GM23338 (cell line): ENCODE measurements around the gene GGA2. TPM values are rescaled to one million over a fixed set of nuclear protein-coding genes. Genes with fewer than 3 reads are reported as not detected.

Experiments
- ATAC-seq: fragments of 200-7000 bp; cut with Tn5 transposase; 3 replicates; pipeline ENCODE4 v1.9.1; 2020
- DNase-seq: peaks from one replicate; pipeline ENCODE4 v3.0.0-alpha.2; 2015; ENCODE audit warnings: low spot score
- H2AFZ ChIP-seq: fragments of 200-600 bp; sonication (generic); 2 replicates; pipeline ENCODE4 v1.8.0; 2016; ENCODE audit warnings: antibody characterized with exemption, mild to moderate bottlenecking, moderate library complexity
- H3F3A ChIP-seq: fragments of 200-600 bp; sonication (generic); replicated peaks from 2 replicates; pipeline ENCODE4 v1.8.0; 2017; ENCODE audit warnings: antibody characterized with exemption, mixed run types, low read depth
- H3K27ac ChIP-seq: fragments of 200-600 bp; sonication (generic); 2 replicates; pipeline ENCODE4 v1.6.1; 2016; ENCODE audit warnings: low read depth
- H3K27me3 ChIP-seq: fragments of 200-600 bp; sonication (generic); 2 replicates; pipeline ENCODE4 v1.8.0; 2016; ENCODE audit warnings: mild to moderate bottlenecking, mixed run types, moderate library complexity; ENCODE audit not compliant: insufficient read depth
- H3K36me3 ChIP-seq: fragments of 200-600 bp; sonication (generic); 2 replicates; pipeline ENCODE4 v1.8.0; 2016; ENCODE audit warnings: mild to moderate bottlenecking; ENCODE audit not compliant: insufficient read depth
- H3K4me1 ChIP-seq: fragments of 200-600 bp; sonication (generic); 2 replicates; pipeline ENCODE4 v1.8.0; 2016; ENCODE audit warnings: mild to moderate bottlenecking, moderate library complexity; ENCODE audit not compliant: insufficient read depth
- H3K4me2 ChIP-seq: fragments of 200-600 bp; sonication (generic); 2 replicates; pipeline ENCODE4 v1.7.1; 2017; ENCODE audit warnings: mixed run types
- H3K4me3 ChIP-seq: fragments of 200-600 bp; sonication (generic); 2 replicates; pipeline ENCODE4 v1.6.1; 2016; ENCODE audit warnings: mixed run types
- H3K79me2 ChIP-seq: fragments of 200-600 bp; sonication (generic); replicated peaks from 2 replicates; pipeline ENCODE4 v1.8.0; 2017; ENCODE audit warnings: mild to moderate bottlenecking; ENCODE audit not compliant: insufficient read depth
- H3K9me2 ChIP-seq: fragments of 200-600 bp; sonication (generic); 2 replicates; pipeline ENCODE4 v1.8.0; 2017; ENCODE audit not compliant: insufficient read depth
- H4K20me1 ChIP-seq: fragments of 200-600 bp; sonication (generic); replicated peaks from 2 replicates; pipeline ENCODE4 v1.8.0; 2017; ENCODE audit warnings: mild to moderate bottlenecking; ENCODE audit not compliant: insufficient read depth
- H3K27ac Mint-ChIP-seq: 2 replicates; pipeline ENCODE4 v1.8.0; 2020; ENCODE audit warnings: inconsistent platforms, mild to moderate bottlenecking, moderate library complexity, mixed read lengths
- H3K27me3 Mint-ChIP-seq: 3 replicates; pipeline ENCODE4 v1.8.0; 2022; ENCODE audit warnings: low read depth, mild to moderate bottlenecking, moderate library complexity, mixed read lengths, inconsistent platforms; ENCODE audit not compliant: insufficient read depth, poor library complexity
- H3K36me3 Mint-ChIP-seq: 3 replicates; pipeline ENCODE4 v1.8.0; 2021; ENCODE audit warnings: low read depth, mild to moderate bottlenecking, inconsistent platforms, moderate library complexity, mixed read lengths
- H3K4me1 Mint-ChIP-seq: 3 replicates; pipeline ENCODE4 v1.8.0; 2020; ENCODE audit warnings: mild to moderate bottlenecking, inconsistent platforms, mixed read lengths
- H3K4me3 Mint-ChIP-seq: 3 replicates; pipeline ENCODE4 v1.8.0; 2021; ENCODE audit warnings: moderate library complexity, mild to moderate bottlenecking, inconsistent platforms, mixed read lengths
- H3K9me3 Mint-ChIP-seq: 3 replicates; pipeline ENCODE4 v1.8.0; 2020; ENCODE audit warnings: moderate library complexity, mild to moderate bottlenecking, inconsistent platforms, mixed read lengths
- CREB1 ChIP-seq: fragments of 250-450 bp; sonication (Bioruptor Pico); IDR thresholded peaks from 2 replicates; pipeline ENCODE4 v1.5.0; 2020; ENCODE audit warnings: low read depth, mild to moderate bottlenecking, moderate library complexity
- ETS1 ChIP-seq: IDR thresholded peaks from 2 replicates; pipeline ENCODE4 v1.6.1; 2016; ENCODE audit warnings: antibody characterized with exemption
- EZH2phosphoT487 ChIP-seq: fragments of 200-600 bp; sonication (generic); IDR thresholded peaks from one replicate; pipeline ENCODE4 v1.8.1; 2018; ENCODE audit warnings: antibody characterized with exemption; ENCODE audit not compliant: unreplicated experiment
- NANOG ChIP-seq: IDR thresholded peaks from 2 replicates; pipeline ENCODE4 v1.6.1; 2016; ENCODE audit warnings: antibody characterized with exemption, borderline replicate concordance
- STAT1 ChIP-seq: IDR thresholded peaks from one replicate; pipeline ENCODE4 v1.6.1; 2016; ENCODE audit warnings: antibody characterized with exemption; ENCODE audit not compliant: unreplicated experiment
- ZNF331 ChIP-seq: fragments of 250-450 bp; sonication (Bioruptor Pico); IDR thresholded peaks from 2 replicates; pipeline ENCODE4 v1.5.0; 2020; ENCODE audit warnings: low read depth, mild to moderate bottlenecking, moderate library complexity
- polyA plus RNA-seq: library from polyadenylated mRNA; unstranded; fragments of >200 nt; fragmentation: Nextera tagmentation; extraction: Ambion mirVana; gene quantifications from 2 replicates; pipeline ENCODE4 v1.2.1, GENCODE V29; 2016
- total RNA-seq: library from RNA; depleted of rRNA; stranded (reverse); fragments of >200 nt; shearing (Covaris generic); gene quantifications from 2 replicates; pipeline ENCODE4 v1.2.3, GENCODE V29; 2014
- TF ChIP-seq, protein P1 (sequence below), 2 experiments: fragments of 200-600 bp in 1 of 2; sonication (generic) in 1 of 2; conservative IDR thresholded peaks; 2 replicates each; pipeline versions ENCODE4 v1.5.1 to v1.6.1; 2016 to 2017; ENCODE audit warnings: antibody characterized with exemption in 2 of 2, low read depth in 2 of 2, mild to moderate bottlenecking in 2 of 2, moderate library complexity in 1 of 2
- TF ChIP-seq, protein P2 (sequence below): IDR thresholded peaks from one replicate; pipeline ENCODE4 v1.6.1; 2018; ENCODE audit warnings: antibody characterized with exemption; ENCODE audit not compliant: unreplicated experiment

GGA2 gene
- total and polyA plus RNA-seq, 2 experiments from 2014 or later, result 40.3 to 76.6 TPM

DNA sequence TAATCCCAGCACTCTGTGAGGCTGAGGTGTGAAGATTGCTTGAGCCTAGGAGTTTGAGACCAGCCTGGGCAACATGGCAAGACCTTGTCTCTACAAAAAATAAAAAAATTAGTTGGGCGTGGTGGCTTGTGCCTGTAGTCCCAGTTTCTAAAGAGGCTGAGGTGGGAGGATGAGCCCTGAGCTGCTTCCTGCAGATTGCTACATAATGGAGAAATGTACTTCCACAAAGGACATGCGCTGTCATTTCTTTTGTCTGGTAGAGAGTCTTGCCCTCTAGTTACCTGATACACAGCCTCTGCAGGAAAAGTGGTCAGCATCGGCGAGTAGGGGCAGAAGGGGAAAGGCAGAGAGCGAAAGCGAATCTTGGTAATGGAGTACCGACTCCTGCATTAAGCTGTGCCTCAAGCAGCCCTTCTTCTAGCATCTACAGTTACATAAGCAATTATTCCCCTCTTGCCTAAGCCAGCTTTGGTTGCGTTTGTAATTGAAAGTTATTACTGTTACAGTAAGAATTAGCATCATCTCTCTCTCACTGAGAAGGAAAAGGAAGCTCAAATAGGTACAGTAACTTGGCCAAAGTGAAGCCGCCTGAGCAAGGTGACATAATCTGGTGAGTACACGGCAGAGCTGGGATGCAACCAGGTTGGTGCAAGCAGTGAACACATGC, 18.5 kb upstream of the GGA2 start:
- no peak overlapping the region for H3K4me2 ChIP-seq
- H3K79me2 ChIP-seq, result no peaks in the 10 kb centered on the region
- Mint-ChIP-seq H3K27ac (no peak overlapping the region), H3K36me3 (peaks cover 67% of the 10 kb centered on the region), H3K27me3 (no peaks in the 10 kb centered on the region), H3K9me3 (no peaks in the 10 kb centered on the region), H3K4me3 (no peak overlapping the region), H3K4me1 (no peaks in the 10 kb centered on the region)
- no peak overlapping the region for H2AFZ ChIP-seq
- no peak for ATAC-seq
- no peaks in the 10 kb centered on the region for H3K4me1 ChIP-seq
- no peaks in the 10 kb centered on the region for H3K9me2 ChIP-seq
- H3K27me3 ChIP-seq, result no peaks in the 10 kb centered on the region
- no peak overlapping the region for H3K4me3 ChIP-seq
- peaks cover 50% of the 10 kb centered on the region for H3K36me3 ChIP-seq
- peaks cover 8% of the 10 kb centered on the region; the same call in 1 of the 2 replicates for H4K20me1 ChIP-seq
- no peaks in the 10 kb centered on the region for H3F3A ChIP-seq
- no peak overlapping the region for H3K27ac ChIP-seq
- DNase-seq, result no peak
- TF ChIP-seq ZNF331 (CRISPR knock-in tag) (no peak), CREB1 (CRISPR knock-in tag) (no peak), STAT1 (no peak), EZH2phosphoT487 (no peak), NANOG (no peak), ETS1 (no peak)
- TF ChIP-seq, protein P1, sequence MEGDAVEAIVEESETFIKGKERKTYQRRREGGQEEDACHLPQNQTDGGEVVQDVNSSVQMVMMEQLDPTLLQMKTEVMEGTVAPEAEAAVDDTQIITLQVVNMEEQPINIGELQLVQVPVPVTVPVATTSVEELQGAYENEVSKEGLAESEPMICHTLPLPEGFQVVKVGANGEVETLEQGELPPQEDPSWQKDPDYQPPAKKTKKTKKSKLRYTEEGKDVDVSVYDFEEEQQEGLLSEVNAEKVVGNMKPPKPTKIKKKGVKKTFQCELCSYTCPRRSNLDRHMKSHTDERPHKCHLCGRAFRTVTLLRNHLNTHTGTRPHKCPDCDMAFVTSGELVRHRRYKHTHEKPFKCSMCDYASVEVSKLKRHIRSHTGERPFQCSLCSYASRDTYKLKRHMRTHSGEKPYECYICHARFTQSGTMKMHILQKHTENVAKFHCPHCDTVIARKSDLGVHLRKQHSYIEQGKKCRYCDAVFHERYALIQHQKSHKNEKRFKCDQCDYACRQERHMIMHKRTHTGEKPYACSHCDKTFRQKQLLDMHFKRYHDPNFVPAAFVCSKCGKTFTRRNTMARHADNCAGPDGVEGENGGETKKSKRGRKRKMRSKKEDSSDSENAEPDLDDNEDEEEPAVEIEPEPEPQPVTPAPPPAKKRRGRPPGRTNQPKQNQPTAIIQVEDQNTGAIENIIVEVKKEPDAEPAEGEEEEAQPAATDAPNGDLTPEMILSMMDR (conservative IDR thresholded peaks at IDR 0.05; ENCODE audit: low read depth in 2 of 2), result no peak
- TF ChIP-seq, protein P2, sequence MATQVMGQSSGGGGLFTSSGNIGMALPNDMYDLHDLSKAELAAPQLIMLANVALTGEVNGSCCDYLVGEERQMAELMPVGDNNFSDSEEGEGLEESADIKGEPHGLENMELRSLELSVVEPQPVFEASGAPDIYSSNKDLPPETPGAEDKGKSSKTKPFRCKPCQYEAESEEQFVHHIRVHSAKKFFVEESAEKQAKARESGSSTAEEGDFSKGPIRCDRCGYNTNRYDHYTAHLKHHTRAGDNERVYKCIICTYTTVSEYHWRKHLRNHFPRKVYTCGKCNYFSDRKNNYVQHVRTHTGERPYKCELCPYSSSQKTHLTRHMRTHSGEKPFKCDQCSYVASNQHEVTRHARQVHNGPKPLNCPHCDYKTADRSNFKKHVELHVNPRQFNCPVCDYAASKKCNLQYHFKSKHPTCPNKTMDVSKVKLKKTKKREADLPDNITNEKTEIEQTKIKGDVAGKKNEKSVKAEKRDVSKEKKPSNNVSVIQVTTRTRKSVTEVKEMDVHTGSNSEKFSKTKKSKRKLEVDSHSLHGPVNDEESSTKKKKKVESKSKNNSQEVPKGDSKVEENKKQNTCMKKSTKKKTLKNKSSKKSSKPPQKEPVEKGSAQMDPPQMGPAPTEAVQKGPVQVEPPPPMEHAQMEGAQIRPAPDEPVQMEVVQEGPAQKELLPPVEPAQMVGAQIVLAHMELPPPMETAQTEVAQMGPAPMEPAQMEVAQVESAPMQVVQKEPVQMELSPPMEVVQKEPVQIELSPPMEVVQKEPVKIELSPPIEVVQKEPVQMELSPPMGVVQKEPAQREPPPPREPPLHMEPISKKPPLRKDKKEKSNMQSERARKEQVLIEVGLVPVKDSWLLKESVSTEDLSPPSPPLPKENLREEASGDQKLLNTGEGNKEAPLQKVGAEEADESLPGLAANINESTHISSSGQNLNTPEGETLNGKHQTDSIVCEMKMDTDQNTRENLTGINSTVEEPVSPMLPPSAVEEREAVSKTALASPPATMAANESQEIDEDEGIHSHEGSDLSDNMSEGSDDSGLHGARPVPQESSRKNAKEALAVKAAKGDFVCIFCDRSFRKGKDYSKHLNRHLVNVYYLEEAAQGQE, result no peak
